ENCODE measurements around the gene FFAR3. TPM values are rescaled to one million over a fixed set of nuclear protein-coding genes. Genes with fewer than 3 reads are reported as not detected.
A peak's percentile ranks its signal among the peaks of the same experiment; 100 is the strongest.

FFAR3 gene
- total and polyA plus RNA-seq, 2 of the 13 experiments (the other 11 are each of a cell fraction or from before 2014, with no cell fraction given), result not detected

- no peak for TF ChIP-seq PBX2 (CRISPR knock-in tag; IDR thresholded peaks at IDR 0.05)
- peak; percentile 29; the same call in 1 of the 2 replicates for TF ChIP-seq FOXA3 (CRISPR knock-in tag; IDR thresholded peaks at IDR 0.05)
- TF ChIP-seq KDM5B (CRISPR knock-in tag; IDR thresholded peaks at IDR 0.05; ENCODE audit: borderline replicate concordance), result no peak; the same call in 1 of the 2 replicates
- TF ChIP-seq ZBTB49 (CRISPR knock-in tag; IDR thresholded peaks at IDR 0.05; ENCODE audit: borderline replicate concordance), result no peak
- no peak for TF ChIP-seq ZNF749 (CRISPR knock-in tag; IDR thresholded peaks at IDR 0.05; ENCODE audit: borderline replicate concordance)
- no peak for TF ChIP-seq HNRNPUL1 (IDR thresholded peaks at IDR 0.05; ENCODE audit: low read depth, low read length)
- TF ChIP-seq ZNF609 (CRISPR knock-in tag; IDR thresholded peaks at IDR 0.05; ENCODE audit: borderline replicate concordance), result 0 out of 2 replicates have a peak, but pooled peaks have one; percentile 12
- no peak for TF ChIP-seq GLI4 (CRISPR knock-in tag; IDR thresholded peaks at IDR 0.05; ENCODE audit: borderline replicate concordance)
- no peak for TF ChIP-seq ZBTB3 (CRISPR knock-in tag; IDR thresholded peaks at IDR 0.05; ENCODE audit: borderline replicate concordance, low read depth)
- no peak for TF ChIP-seq ZNF766 (CRISPR knock-in tag; IDR thresholded peaks at IDR 0.05; ENCODE audit: borderline replicate concordance)
- TF ChIP-seq THAP9 (CRISPR knock-in tag; IDR thresholded peaks at IDR 0.05; ENCODE audit: borderline replicate concordance), result peak; percentile 37; the same call in 1 of the 2 replicates
- 0 out of 2 replicates have a peak, but pooled peaks have one; percentile 68 for TF ChIP-seq ZNF772 (CRISPR knock-in tag; IDR thresholded peaks at IDR 0.05)
- TF ChIP-seq ZFP91 (CRISPR knock-in tag; IDR thresholded peaks at IDR 0.05; ENCODE audit: borderline replicate concordance), result no peak
Measured at GRCh38 chr19:35352448-35353304, 5.6 kb upstream of the FFAR3 start (continued).
